ENCODE measurements around the gene TRIM50.
"Not testable (repeated sequence)": the region's sequence is repeated elsewhere in the genome, so short reads cannot be mapped to it uniquely, and the experiment has no call there.

TRIM50 gene

GRCh38 chr7:73327922-73328321, at the start of gene TRIM50, which contains the start of gene FKBP6:
Gene TRIM50 (minus strand): TSS chr7:73328082. CDS start chr7:73324787, 3,295 bp downstream.
Gene FKBP6 (plus strand): TSS chr7:73328161. CDS start chr7:73328429, 268 bp downstream.
- not testable (repeated sequence) for H3K9me3 ChIP-seq (ENCODE audit: control insufficient read depth in 1 of 2, low read length in 2 of 2); H3K27ac ChIP-seq (ENCODE audit: low read depth, low read length); H3K4me1 ChIP-seq (ENCODE audit: control insufficient read depth in 1 of 2, insufficient read depth in 2 of 2, low read length in 2 of 2); H3K36me3 ChIP-seq (ENCODE audit: control insufficient read depth in 1 of 2, insufficient read depth in 2 of 2, low read length in 2 of 2); H3K4me3 ChIP-seq (ENCODE audit: low read depth in 1 of 2, low read length in 2 of 2); H3K9ac ChIP-seq (ENCODE audit: low read depth in 1 of 2, low read length in 2 of 2); H3K27me3 ChIP-seq (ENCODE audit: control insufficient read depth in 1 of 2, insufficient read depth in 2 of 2, low read length in 2 of 2)

GRCh38 chr7:73376671-73377412, 49.0 kb upstream of the TRIM50 start:
- Histone ChIP-seq H3K4me3 (ENCODE audit: low read depth in 1 of 2, low read length in 2 of 2) (no peak overlapping the region), H3K27me3 (ENCODE audit: control insufficient read depth in 1 of 2, insufficient read depth in 2 of 2, low read length in 2 of 2) (peaks cover 0 to 2% of the 10 kb centered on the region in 2 donors), H3K9ac (ENCODE audit: low read depth in 1 of 2, low read length in 2 of 2) (no peak overlapping the region), H3K4me1 (ENCODE audit: control insufficient read depth in 1 of 2, insufficient read depth in 2 of 2, low read length in 2 of 2) (no peaks in the 10 kb centered on the region), H3K9me3 (ENCODE audit: control insufficient read depth in 1 of 2, low read length in 2 of 2) (no peaks in the 10 kb centered on the region), H3K36me3 (ENCODE audit: control insufficient read depth in 1 of 2, insufficient read depth in 2 of 2, low read length in 2 of 2) (no peaks in the 10 kb centered on the region), H3K27ac (ENCODE audit: low read depth, low read length) (no peak overlapping the region)

- H3K9me3 ChIP-seq (ENCODE audit: control insufficient read depth in 1 of 2, low read length in 2 of 2); H3K27me3 ChIP-seq (ENCODE audit: control insufficient read depth in 1 of 2, insufficient read depth in 2 of 2, low read length in 2 of 2); H3K9ac ChIP-seq (ENCODE audit: low read depth in 1 of 2, low read length in 2 of 2); H3K4me1 ChIP-seq (ENCODE audit: control insufficient read depth in 1 of 2, insufficient read depth in 2 of 2, low read length in 2 of 2); H3K4me3 ChIP-seq (ENCODE audit: low read depth in 1 of 2, low read length in 2 of 2); H3K27ac ChIP-seq (ENCODE audit: low read depth, low read length); H3K36me3 ChIP-seq (ENCODE audit: control insufficient read depth in 1 of 2, insufficient read depth in 2 of 2, low read length in 2 of 2): not testable (repeated sequence)
These were observed 48.4 kb upstream of the TRIM50 start for GRCh38 chr7:73376262-73376661.

GRCh38 chr7:73373741-73374140, 45.9 kb upstream of the TRIM50 start:
- H3K36me3 ChIP-seq (ENCODE audit: control insufficient read depth in 1 of 2, insufficient read depth in 2 of 2, low read length in 2 of 2) = no peaks in the 10 kb centered on the region
- peaks cover 0 to 2% of the 10 kb centered on the region in 2 donors for H3K27me3 ChIP-seq (ENCODE audit: control insufficient read depth in 1 of 2, insufficient read depth in 2 of 2, low read length in 2 of 2)
- no peak overlapping the region for H3K9ac ChIP-seq (ENCODE audit: low read depth in 1 of 2, low read length in 2 of 2)
- no peaks in the 10 kb centered on the region for H3K4me1 ChIP-seq (ENCODE audit: control insufficient read depth in 1 of 2, insufficient read depth in 2 of 2, low read length in 2 of 2)
- H3K9me3 ChIP-seq (ENCODE audit: control insufficient read depth in 1 of 2, low read length in 2 of 2) = no peaks in the 10 kb centered on the region
- no peak overlapping the region for H3K4me3 ChIP-seq (ENCODE audit: low read depth in 1 of 2, low read length in 2 of 2)
- H3K27ac ChIP-seq (ENCODE audit: low read depth, low read length) = no peak overlapping the region

DNA sequence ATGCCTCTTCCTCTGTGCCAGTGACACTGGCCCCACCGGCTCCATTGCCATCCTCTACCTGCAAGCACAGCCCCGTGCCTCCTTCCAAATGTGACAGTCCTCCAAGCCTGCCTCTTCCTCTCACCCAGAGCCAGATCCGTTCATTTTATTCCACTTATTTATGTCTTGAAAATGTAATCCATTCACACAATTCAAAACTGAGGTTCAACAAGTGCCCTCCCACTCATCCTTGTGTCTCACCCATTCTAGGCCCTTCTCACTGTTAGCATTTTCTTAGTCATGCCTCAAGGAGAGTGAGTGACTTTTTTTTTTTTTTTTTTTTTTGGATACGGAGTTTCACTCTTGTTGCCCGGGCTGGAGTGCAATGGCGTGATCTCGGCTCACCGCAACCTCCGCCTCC, 41.7 kb upstream of the TRIM50 start:
- Histone ChIP-seq H3K9me3 (ENCODE audit: control insufficient read depth in 1 of 2, low read length in 2 of 2) (no peaks in the 10 kb centered on the region), H3K9ac (ENCODE audit: low read depth in 1 of 2, low read length in 2 of 2) (no peak overlapping the region), H3K27ac (ENCODE audit: low read depth, low read length) (no peak overlapping the region), H3K27me3 (ENCODE audit: control insufficient read depth in 1 of 2, insufficient read depth in 2 of 2, low read length in 2 of 2) (no peaks in the 10 kb centered on the region), H3K4me3 (ENCODE audit: low read depth in 1 of 2, low read length in 2 of 2) (no peak overlapping the region), H3K36me3 (ENCODE audit: control insufficient read depth in 1 of 2, insufficient read depth in 2 of 2, low read length in 2 of 2) (no peaks in the 10 kb centered on the region), H3K4me1 (ENCODE audit: control insufficient read depth in 1 of 2, insufficient read depth in 2 of 2, low read length in 2 of 2) (no peaks in the 10 kb centered on the region)

- Histone ChIP-seq H3K27me3 (ENCODE audit: control insufficient read depth in 1 of 2, insufficient read depth in 2 of 2, low read length in 2 of 2) (no peaks in the 10 kb centered on the region), H3K9me3 (ENCODE audit: control insufficient read depth in 1 of 2, low read length in 2 of 2) (no peaks in the 10 kb centered on the region), H3K4me1 (ENCODE audit: control insufficient read depth in 1 of 2, insufficient read depth in 2 of 2, low read length in 2 of 2) (no peaks in the 10 kb centered on the region), H3K36me3 (ENCODE audit: control insufficient read depth in 1 of 2, insufficient read depth in 2 of 2, low read length in 2 of 2) (no peaks in the 10 kb centered on the region), H3K27ac (ENCODE audit: low read depth, low read length) (no peak overlapping the region), H3K9ac (ENCODE audit: low read depth in 1 of 2, low read length in 2 of 2) (no peak overlapping the region), H3K4me3 (ENCODE audit: low read depth in 1 of 2, low read length in 2 of 2) (no peak overlapping the region)
These were observed 41.1 kb upstream of the TRIM50 start for GRCh38 chr7:73369009-73369408.

- Histone ChIP-seq H3K27ac (ENCODE audit: low read depth, low read length) (no peak overlapping the region), H3K9ac (ENCODE audit: low read depth in 1 of 2, low read length in 2 of 2) (no peak overlapping the region), H3K9me3 (ENCODE audit: control insufficient read depth in 1 of 2, low read length in 2 of 2) (no peaks in the 10 kb centered on the region), H3K4me3 (ENCODE audit: low read depth in 1 of 2, low read length in 2 of 2) (no peak overlapping the region), H3K27me3 (ENCODE audit: control insufficient read depth in 1 of 2, insufficient read depth in 2 of 2, low read length in 2 of 2) (no peaks in the 10 kb centered on the region), H3K36me3 (ENCODE audit: control insufficient read depth in 1 of 2, insufficient read depth in 2 of 2, low read length in 2 of 2) (no peaks in the 10 kb centered on the region), H3K4me1 (ENCODE audit: control insufficient read depth in 1 of 2, insufficient read depth in 2 of 2, low read length in 2 of 2) (no peaks in the 10 kb centered on the region)
These were observed 39.1 kb upstream of the TRIM50 start for GRCh38 chr7:73366990-73367389.

DNA sequence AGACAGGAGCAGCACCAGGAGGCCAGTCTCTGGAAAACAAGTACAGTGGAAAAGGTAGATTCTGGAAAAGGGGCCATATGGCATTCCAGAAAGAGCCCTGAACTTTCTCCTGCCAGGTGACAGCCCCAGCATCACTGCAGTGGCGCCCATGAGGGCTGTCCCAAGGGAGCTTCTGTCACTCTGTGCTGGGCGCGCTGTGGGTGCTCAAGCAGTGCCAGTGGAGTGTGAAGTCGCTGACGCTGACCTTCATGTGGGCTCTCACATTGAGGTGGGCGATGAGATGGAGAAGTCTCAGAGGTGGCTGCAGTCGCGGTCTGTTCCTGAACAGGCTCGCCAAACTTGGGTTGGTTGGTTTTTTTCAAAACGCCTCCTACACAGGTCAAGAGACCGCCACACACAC, 38.2 kb upstream of the TRIM50 start:
- Histone ChIP-seq H3K4me1 (ENCODE audit: control insufficient read depth in 1 of 2, insufficient read depth in 2 of 2, low read length in 2 of 2) (no peaks in the 10 kb centered on the region), H3K9ac (ENCODE audit: low read depth in 1 of 2, low read length in 2 of 2) (no peak overlapping the region), H3K9me3 (ENCODE audit: control insufficient read depth in 1 of 2, low read length in 2 of 2) (no peaks in the 10 kb centered on the region), H3K27me3 (ENCODE audit: control insufficient read depth in 1 of 2, insufficient read depth in 2 of 2, low read length in 2 of 2) (no peaks in the 10 kb centered on the region), H3K27ac (ENCODE audit: low read depth, low read length) (no peak overlapping the region), H3K36me3 (ENCODE audit: control insufficient read depth in 1 of 2, insufficient read depth in 2 of 2, low read length in 2 of 2) (no peaks in the 10 kb centered on the region), H3K4me3 (ENCODE audit: low read depth in 1 of 2, low read length in 2 of 2) (no peak overlapping the region)

DNA sequence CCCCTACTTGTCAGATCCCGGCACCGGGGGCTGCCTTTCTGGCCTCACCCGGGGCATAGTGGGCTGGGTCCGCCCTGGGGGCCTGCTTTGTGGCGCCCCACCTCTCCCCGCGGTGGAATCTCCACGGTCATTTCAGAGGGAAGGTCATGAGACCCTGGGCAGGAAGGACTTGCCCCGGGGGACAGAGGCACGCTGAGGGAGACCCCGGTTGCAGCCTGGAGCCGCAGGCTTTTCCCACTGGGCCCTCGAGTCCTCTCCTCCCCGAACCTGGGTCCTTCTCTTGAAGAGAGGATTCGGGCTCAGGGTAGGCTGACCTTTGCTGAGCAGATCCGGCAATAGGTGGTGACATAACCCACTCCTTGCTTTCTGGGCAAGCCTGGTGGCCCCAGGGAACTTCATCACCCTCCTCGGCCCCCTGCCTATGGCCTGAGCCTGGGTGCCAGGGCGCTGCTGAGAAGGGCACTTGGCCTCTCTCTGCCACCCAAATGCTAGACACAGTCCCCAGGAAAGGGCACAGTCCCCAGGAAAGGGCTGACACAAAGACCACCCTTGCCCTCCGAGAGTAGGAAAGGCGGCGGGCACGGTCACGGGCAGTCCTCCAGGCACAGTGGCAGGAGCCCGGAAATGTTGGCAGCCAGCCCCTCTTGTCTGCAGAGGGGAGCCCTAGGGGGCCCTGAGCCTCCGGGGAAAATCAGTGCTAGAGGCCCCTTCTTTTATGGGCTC, 36.3 kb upstream of the TRIM50 start:
- no peaks in the 10 kb centered on the region for H3K4me1 ChIP-seq (ENCODE audit: control insufficient read depth in 1 of 2, insufficient read depth in 2 of 2, low read length in 2 of 2)
- no peaks in the 10 kb centered on the region for H3K27me3 ChIP-seq (ENCODE audit: control insufficient read depth in 1 of 2, insufficient read depth in 2 of 2, low read length in 2 of 2)
- H3K36me3 ChIP-seq (ENCODE audit: control insufficient read depth in 1 of 2, insufficient read depth in 2 of 2, low read length in 2 of 2) = no peaks in the 10 kb centered on the region
- no peak overlapping the region for H3K4me3 ChIP-seq (ENCODE audit: low read depth in 1 of 2, low read length in 2 of 2)
- no peak overlapping the region for H3K27ac ChIP-seq (ENCODE audit: low read depth, low read length)
- H3K9ac ChIP-seq (ENCODE audit: low read depth in 1 of 2, low read length in 2 of 2) = no peak overlapping the region
- H3K9me3 ChIP-seq (ENCODE audit: control insufficient read depth in 1 of 2, low read length in 2 of 2) = no peaks in the 10 kb centered on the region

- H3K9ac ChIP-seq (ENCODE audit: low read depth in 1 of 2, low read length in 2 of 2) = no peak overlapping the region
- H3K4me1 ChIP-seq (ENCODE audit: control insufficient read depth in 1 of 2, insufficient read depth in 2 of 2, low read length in 2 of 2) = peaks cover 0 to 2% of the 10 kb centered on the region in 2 donors
- H3K36me3 ChIP-seq (ENCODE audit: control insufficient read depth in 1 of 2, insufficient read depth in 2 of 2, low read length in 2 of 2) = no peaks in the 10 kb centered on the region
These were observed 35.5 kb upstream of the TRIM50 start for GRCh38 chr7:73363225-73364005.

More at GRCh38 chr7:73363225-73364005, 35.5 kb upstream of the TRIM50 start:
- Histone ChIP-seq H3K9me3 (ENCODE audit: control insufficient read depth in 1 of 2, low read length in 2 of 2) (no peaks in the 10 kb centered on the region), H3K4me3 (ENCODE audit: low read depth in 1 of 2, low read length in 2 of 2) (no peak overlapping the region), H3K27ac (ENCODE audit: low read depth, low read length) (no peak overlapping the region), H3K27me3 (ENCODE audit: control insufficient read depth in 1 of 2, insufficient read depth in 2 of 2, low read length in 2 of 2) (no peaks in the 10 kb centered on the region)
